Anterior cingulate cortex (tissue), 58 donors: ENCODE measurements around the gene FSTL4.
"Not testable (repeated sequence)": the region's sequence is repeated elsewhere in the genome, so short reads cannot be mapped to it uniquely, and the experiment has no call there.

ENCODE experiments used
- DNase-seq, 58 donors: peaks; one replicate each; lab custom pipeline; 2025; lab: John Stamatoyannopoulos, UW

Gene FSTL4

DNA sequence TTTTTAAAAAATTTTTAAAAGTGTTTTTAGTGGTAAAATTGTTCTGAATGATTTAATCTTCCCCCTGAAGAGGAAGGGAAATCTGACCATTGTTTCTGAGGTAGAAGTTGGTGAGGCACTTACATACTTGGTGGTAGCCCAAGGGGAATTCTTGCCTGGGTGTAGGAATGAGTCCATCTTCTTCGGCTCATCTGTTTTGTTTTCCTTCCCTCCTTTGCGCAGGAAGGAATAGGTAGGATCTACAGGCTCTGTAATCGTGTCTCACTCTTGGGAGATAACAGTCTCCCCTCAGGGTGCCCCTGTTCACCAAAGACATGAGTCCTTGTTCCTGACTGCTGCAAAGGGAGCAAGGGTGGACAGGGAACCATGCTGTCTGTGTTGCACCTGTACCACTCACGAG is 422.5 kb downstream of the FSTL4 start:
- DNase-seq: no peak

DNA sequence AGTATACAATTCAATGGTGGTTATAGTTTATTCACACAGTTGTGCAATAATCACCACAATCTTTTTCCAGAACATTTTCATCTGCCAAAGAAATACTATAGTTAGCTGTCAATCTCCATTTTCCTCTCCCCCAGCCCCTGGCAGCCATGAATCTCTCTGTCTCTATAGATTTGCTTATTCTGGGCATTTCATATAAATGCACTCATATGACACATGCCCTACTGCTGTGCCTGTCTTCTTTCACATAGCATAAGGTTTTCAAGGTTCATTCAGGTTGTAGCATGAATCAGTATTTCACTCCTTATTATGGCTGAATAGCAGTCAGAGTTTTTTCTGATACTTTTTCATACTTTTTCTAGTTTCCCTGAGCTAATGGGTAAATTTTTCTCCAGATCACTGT is 432.9 kb downstream of the FSTL4 start:
- no peak for DNase-seq

DNA sequence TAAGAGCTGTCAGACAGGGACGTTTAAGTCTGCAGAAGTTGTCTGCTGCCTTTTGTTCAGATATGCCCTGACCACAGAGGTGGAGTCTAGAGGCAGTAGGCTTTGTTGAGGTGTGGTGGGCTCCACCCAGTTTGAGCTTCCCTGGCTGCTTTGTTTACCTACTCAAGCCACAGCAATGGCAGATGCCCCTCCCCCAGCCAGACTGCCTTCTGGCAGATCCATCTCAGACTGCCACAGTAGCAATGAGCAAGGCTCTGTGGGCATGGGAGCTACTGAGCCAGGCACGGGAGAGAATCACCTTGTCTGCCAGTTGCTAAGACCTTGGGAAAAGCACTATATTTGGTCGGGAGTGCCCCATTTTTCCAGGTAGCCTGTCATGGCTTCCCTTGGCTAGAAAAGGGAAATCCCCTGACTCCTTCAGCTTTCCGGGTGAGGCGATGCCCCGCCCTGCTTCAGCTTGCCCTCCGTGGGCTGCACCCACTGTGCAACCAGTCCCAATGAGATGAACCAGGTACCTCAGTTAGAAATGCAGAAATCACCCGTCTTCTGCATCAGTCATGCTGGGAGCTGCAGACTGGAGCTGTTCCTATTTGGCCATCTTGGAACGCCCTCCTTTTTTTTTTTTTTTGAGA is 441.5 kb downstream of the FSTL4 start:
- not testable (repeated sequence) for DNase-seq

DNA sequence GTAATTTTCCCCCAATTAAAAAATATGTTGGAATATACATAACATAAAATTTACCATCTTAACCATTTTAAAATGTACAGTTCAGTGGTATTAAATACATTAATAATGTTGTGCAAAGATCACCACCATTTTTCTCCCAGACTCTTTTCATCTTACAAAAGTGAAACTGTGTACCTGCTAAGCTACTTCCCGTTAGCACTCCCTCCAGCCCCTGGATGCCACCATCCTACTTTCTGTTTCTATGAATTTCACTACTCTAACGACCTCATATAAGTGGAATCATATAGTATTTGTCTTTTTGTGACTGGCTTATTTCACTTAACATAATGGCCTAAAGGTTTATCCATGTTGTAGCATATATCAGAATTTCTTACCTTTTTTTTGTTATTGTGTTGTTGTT is 447.6 kb downstream of the FSTL4 start:
- DNase-seq: no peak

DNA sequence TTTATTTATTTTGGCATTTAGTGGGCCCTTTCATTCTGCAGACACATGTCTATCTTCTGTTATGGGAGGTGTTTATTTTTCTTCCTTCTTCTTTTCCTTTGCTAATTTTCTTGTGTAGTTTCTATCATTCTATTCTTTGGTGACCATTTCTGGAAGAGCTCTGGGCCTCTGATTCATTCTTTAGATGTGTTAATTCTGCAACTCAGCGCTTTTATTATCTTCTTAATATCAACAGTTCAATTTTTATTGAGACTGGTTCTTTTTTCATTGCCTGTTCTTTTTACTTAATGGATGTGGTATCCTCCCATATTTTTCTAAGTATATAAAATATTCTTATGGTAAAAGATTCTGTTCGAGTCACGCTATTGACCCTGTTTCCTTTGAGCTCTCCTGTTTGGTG is 448.5 kb downstream of the FSTL4 start:
- DNase-seq: no peak

DNA sequence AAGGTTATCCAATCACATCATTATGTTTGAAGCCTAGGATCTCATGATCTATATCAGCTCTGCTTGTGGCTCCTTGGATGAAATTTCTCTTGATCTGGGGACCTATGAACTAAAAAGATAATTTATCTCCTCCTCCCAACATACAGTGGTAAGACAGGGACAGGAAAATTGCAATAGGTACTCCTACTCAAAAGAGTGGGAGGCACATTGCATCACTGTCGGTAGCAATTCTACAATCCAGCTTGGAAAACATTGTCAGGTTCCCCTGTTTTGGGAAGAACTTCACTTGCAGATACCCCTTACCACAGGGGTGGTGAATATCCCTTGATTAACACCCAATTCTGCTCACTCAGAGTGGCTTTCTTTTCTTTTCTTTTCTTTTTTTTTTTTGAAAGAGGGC is 452.8 kb downstream of the FSTL4 start:
- no peak for DNase-seq

DNA sequence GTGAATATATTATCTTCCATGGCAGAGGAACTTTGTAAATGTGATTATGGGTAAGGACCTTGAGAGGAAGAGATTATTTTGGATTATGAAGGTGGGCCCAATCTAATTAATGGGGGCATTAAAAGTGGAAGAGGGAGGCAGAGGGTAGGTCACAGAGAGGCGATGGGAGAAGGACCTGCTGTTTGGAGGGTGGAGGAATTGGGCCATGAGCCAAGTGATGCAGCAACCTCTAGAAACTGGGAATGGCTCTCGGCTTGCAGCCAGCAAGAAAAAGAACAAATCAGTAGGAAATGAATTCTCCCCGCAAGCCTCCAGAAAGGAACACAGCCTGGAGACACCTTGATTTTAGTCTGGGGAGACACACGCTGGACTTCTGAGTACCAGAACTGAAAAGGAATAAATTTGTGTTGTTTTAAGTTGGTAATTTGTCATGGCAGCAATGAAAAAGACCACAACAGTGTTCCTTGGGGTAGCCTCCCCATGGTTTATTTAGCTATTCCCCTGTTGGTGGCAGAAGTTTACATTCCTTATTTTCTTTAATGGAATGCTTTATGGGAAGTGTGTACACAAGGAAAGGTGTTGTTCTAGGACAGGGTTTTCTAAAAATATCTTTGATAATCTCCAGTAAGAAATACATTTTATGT is 456.9 kb downstream of the FSTL4 start:
- DNase-seq: no peak

DNA sequence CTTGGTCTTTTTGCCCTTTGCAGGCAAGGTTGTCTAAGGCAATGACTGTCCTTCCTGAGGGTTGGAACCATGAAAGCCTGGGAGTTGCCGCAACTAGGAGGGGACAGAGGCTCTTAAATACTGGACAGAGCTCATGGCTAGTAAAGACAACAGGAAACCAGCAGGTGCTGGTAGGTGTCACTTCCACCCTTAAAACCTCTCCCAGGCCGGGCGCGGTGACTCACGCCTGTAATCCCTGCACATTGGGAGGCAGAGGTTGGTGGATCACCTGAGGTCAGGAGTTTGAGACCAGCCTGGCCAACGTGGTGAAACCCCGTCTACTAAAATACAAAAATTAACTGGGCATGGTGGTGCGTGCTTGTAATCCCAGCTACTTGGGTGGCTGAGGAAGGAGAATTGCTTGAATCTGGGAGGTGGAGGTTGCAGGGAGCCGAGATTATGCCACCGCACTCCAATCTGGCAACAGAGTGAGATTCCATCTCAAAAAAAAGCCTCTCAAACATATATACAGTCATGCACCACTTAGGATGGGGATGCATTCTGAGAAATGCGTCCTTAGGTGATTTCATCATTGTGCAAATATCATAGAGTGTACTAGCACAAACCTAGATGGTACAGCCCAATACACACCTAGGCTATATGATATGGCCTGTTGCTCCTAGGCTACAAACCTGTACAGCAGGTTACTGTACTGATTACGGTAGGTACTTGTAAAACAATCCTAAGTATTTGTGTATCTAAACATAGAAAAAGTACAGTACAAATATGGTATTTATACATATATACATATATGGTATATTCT is 457.9 kb downstream of the FSTL4 start:
- no peak for DNase-seq

DNA sequence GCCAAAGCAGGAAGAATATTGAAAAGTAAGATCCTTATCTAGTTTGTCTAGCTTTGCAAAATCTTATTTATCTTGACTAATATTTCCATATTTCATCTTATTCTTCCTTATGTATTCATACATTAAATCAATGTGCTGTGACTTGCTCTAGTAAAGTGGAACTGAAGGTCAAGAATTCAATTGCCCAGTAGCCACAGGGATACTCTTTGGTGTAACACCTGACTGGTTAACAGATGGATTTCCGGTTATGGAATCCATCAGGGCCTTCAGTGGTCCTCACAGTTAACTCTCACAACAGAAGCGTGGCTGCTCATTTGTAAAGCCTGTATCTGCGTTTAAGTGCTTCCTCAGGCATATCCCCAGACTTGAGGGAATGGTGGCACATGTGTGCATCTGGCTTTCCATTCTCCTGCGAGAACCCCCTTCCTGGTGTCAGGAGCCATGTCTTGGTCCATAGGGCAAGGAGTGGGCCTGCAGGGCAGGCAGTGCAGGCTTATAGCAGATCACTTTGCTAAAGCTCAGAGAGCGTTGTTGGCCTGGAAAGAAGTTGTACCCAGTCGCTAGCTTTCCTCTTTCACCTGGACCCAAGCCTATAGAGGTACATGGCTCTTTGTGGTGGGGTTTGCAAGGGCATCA is 461.3 kb downstream of the FSTL4 start:
- DNase-seq: no peak

DNA sequence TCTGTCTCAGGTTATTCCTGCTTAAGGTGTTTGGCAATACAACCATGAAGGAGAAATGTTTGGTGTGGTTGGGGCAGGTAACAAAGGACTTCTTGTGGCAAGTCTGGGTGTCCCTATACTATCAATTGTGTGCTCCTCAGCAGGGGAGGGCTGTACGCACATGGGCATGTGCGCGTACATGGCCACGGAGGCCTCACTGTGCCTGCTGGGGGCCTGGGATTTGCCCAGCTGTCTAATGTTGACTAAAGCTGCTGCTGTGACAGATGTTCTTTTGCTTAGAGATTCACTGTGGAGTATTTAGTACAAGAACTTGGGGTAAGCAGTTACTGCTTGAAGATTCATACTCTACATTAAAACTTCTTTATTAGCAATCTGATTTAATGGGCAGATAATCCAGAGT is 463.0 kb downstream of the FSTL4 start:
- no peak for DNase-seq

DNA sequence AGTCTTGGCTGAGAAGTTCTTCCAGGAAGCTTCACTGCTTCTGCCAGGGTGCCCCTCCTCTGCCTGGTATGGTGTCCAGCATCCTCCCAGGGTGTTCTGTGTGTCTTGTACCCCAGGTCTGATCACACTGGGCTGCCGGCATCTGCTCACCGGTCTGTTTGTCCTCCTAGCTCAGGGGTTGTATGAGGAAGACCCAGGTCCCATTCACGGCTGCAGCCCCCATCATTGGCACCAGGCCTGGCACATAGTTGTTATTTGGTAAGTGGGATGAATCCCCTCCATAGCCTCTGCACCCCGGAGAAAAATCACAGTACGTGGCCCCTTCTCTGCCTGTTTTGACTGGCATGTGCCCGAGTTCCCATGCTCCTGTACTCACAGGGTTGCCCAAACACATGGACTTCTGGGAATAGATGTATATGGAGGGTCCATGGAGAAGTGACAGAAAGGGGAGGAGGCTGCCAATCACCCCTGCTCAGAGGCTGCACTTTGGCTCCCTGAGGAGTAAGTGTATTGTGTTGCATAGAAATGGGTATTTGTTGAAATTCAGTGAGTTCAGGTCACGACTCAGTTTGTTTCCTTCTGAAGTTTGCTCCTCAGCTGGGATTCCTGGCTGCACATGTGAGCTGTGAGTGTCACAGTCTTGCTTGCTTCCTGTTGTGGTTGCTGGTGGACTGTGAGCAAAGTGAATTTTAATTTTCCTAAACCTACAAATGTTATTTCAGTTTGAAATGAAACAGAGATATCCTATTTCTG is 464.4 kb downstream of the FSTL4 start:
- peak in 3 of 58 donors; percentile 4 to 21 (median 9) for DNase-seq

DNA sequence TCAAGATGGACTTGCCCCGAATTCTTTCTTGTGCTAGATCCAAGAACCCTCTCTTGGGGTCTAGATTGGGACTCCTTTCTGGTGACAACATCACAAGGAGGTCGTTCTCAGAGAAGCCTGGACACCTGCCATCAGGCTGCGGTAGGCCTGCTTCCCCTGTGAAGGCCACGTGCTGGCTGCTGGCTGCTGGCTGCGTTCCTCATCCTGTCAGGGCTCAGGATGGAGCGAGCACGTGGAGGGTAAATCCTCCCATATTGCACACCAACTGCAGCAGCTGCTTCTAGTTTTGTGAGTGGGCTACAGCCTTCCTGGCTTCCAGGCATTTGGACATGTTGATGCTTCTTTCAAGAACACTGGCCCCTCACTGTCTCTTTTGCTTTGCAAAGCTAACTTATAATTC is 464.9 kb downstream of the FSTL4 start:
- DNase-seq: peak in 30 of 58 donors; percentile 2 to 65 (median 27)
